A549 (cell line): ENCODE data around the gene ADAMTS12. TPM values are rescaled to one million over a fixed set of nuclear protein-coding genes. Genes with fewer than 3 reads are reported as not detected.

Source experiments
- ATAC-seq, 2 experiments: fragments of 200-7000 bp in 1 of 2; fragments of >200 bp in 1 of 2; cut with Nextera tagmentation in 1 of 2; cut with Tn5 transposase in 1 of 2; 3 replicates each; pipeline versions ENCODE4 v1.8.0 to v1.9.1; 2018 to 2020; ENCODE audit warnings: mild to moderate bottlenecking in 1 of 2, moderate library complexity in 1 of 2
- CTCF ChIA-PET: fragments of 300-600 bp; sonication (Branson Sonifier 250); formaldehyde crosslinking; extraction: SDS; loops from one replicate; lab custom pipeline; 2021; ENCODE audit warnings: antibody characterized with exemption, inconsistent platforms; lab: Yijun Ruan, JAX
- POLR2A ChIA-PET: fragments of 350-600 bp; formaldehyde crosslinking; extraction: SDS; loops from one replicate; lab custom pipeline; 2021; ENCODE audit warnings: antibody characterized with exemption, inconsistent platforms; lab: Yijun Ruan, JAX
- DNase-seq, 2 experiments: peaks; one replicate each; pipeline versions ENCODE4 v3.0.0 to v3.0.0-alpha.2; 2011 to 2016; ENCODE audit warnings: low read depth in 1 of 2, low spot score in 1 of 2
- FAIRE-seq: peaks from 2 replicates; lab custom pipeline; 2011; peaks lifted over from hg19 to GRCh38; lab: Jason Lieb, UNC
- H3K27ac ChIP-seq, 2 experiments: fragments of >200 bp; sonication (Bioruptor Twin); formaldehyde crosslinking; 3 replicates each; pipeline ENCODE4 v1.5.1; 2016 to 2017
- H3K4me1 ChIP-seq: fragments of >200 bp; sonication (Bioruptor Twin); formaldehyde crosslinking; 3 replicates; pipeline ENCODE4 v1.6.1; 2016
- H3K4me2 ChIP-seq: fragments of >200 bp; sonication (Bioruptor Twin); formaldehyde crosslinking; 3 replicates; pipeline ENCODE4 v1.6.1; 2016
- H3K4me3 ChIP-seq: fragments of >200 bp; sonication (Bioruptor Twin); formaldehyde crosslinking; 3 replicates; pipeline ENCODE4 v1.5.1; 2016
- H3K9me3 ChIP-seq: fragments of >200 bp; sonication (Bioruptor Twin); formaldehyde crosslinking; 3 replicates; pipeline ENCODE4 v1.6.1; 2016
- BCL3 ChIP-seq: fragments of >200 bp; sonication (Bioruptor Twin); formaldehyde crosslinking; IDR thresholded peaks from 3 replicates; pipeline ENCODE4 v1.6.1; 2016
- BHLHE40 ChIP-seq: IDR thresholded peaks from 2 replicates; pipeline ENCODE4 v1.6.1; 2012; ENCODE audit warnings: low read depth, low read length, inconsistent platforms
- CBX2 ChIP-seq: fragments of 200-600 bp; sonication (generic); IDR thresholded peaks from 2 replicates; pipeline ENCODE4 v1.6.1; 2016; ENCODE audit warnings: low read depth, mild to moderate bottlenecking, borderline replicate concordance
- CHD2 ChIP-seq: fragments of 150-350 bp; IDR thresholded peaks from 2 replicates; pipeline ENCODE4 v1.6.1; 2014; ENCODE audit warnings: low read length; ENCODE audit not compliant: partially characterized antibody
- CHD4 ChIP-seq: fragments of 200-600 bp; sonication (generic); IDR thresholded peaks from 2 replicates; pipeline ENCODE4 v1.6.1; 2016; ENCODE audit warnings: antibody characterized with exemption, mild to moderate bottlenecking, borderline replicate concordance
- ELK1 ChIP-seq: fragments of 150-350 bp; IDR thresholded peaks from 2 replicates; pipeline ENCODE4 v1.6.1; 2014; ENCODE audit warnings: low read depth, mild to moderate bottlenecking, low read length
- ESRRA ChIP-seq: fragments of 150-350 bp; IDR thresholded peaks from 2 replicates; pipeline ENCODE4 v1.6.1; 2014; ENCODE audit warnings: mild to moderate bottlenecking, low read length, borderline replicate concordance
- FOXS1 ChIP-seq: fragments of 250-450 bp; sonication (Bioruptor Pico); IDR thresholded peaks from 2 replicates; pipeline ENCODE4 v1.5.0; 2020; ENCODE audit warnings: mild to moderate bottlenecking, moderate library complexity
- HDAC2 ChIP-seq: fragments of 200-600 bp; sonication (generic); IDR thresholded peaks from 2 replicates; pipeline ENCODE4 v1.6.1; 2016
- HEYL ChIP-seq: fragments of 250-450 bp; sonication (Bioruptor Pico); IDR thresholded peaks from 2 replicates; pipeline ENCODE4 v1.8.0; 2021; ENCODE audit warnings: mild to moderate bottlenecking, moderate library complexity
- HOXA7 ChIP-seq: fragments of 250-450 bp; sonication (Bioruptor Pico); IDR thresholded peaks from 2 replicates; pipeline ENCODE4 v1.5.0; 2020; ENCODE audit warnings: mild to moderate bottlenecking, moderate library complexity
- JUN ChIP-seq, 2 experiments: fragments of >200 bp; sonication (Bioruptor Twin); formaldehyde crosslinking; IDR thresholded peaks; 2 replicates in 1 of 2; 3 replicates in 1 of 2; pipeline ENCODE4 v1.6.1; 2016 to 2017
- MAFK ChIP-seq: fragments of 450-650 bp; IDR thresholded peaks from 2 replicates; pipeline ENCODE4 v1.6.1; 2014; ENCODE audit not compliant: partially characterized antibody
- MAZ ChIP-seq: fragments of 150-350 bp; IDR thresholded peaks from 2 replicates; pipeline ENCODE4 v1.6.1; 2014; ENCODE audit warnings: antibody characterized with exemption, low read depth, low read length, borderline replicate concordance
- POLR2AphosphoS2 ChIP-seq: conservative IDR thresholded peaks from 2 replicates; pipeline ENCODE4 v1.6.1; 2012; ENCODE audit warnings: low read length, improper control_type of control experiment, inconsistent platforms
- RAD21 ChIP-seq, 2 experiments: fragments of >200 bp in 1 of 2; sonication (Bioruptor Twin) in 1 of 2; formaldehyde crosslinking in 1 of 2; IDR thresholded peaks in 1 of 2; conservative IDR thresholded peaks in 1 of 2; 2 replicates in 1 of 2; 3 replicates in 1 of 2; pipeline ENCODE4 v1.6.1; 2012 to 2018; ENCODE audit warnings: inconsistent platforms in 1 of 2
- RARB ChIP-seq: fragments of 250-450 bp; sonication (Bioruptor Pico); IDR thresholded peaks from 2 replicates; pipeline ENCODE4 v1.8.0; 2021; ENCODE audit warnings: mild to moderate bottlenecking, moderate library complexity
- RFX5 ChIP-seq: fragments of 450-650 bp; IDR thresholded peaks from 2 replicates; pipeline ENCODE4 v1.7.1; 2014; ENCODE audit warnings: antibody characterized with exemption, mild to moderate bottlenecking, moderate library complexity
- SMC3 ChIP-seq: fragments of >200 bp; sonication (Bioruptor Twin); formaldehyde crosslinking; IDR thresholded peaks from 3 replicates; pipeline ENCODE4 v1.6.1; 2018; ENCODE audit warnings: inconsistent platforms
- TFCP2L1 ChIP-seq: fragments of 250-450 bp; sonication (Bioruptor Pico); IDR thresholded peaks from 2 replicates; pipeline ENCODE4 v1.5.0; 2021; ENCODE audit warnings: mild to moderate bottlenecking
- TP53 ChIP-seq: fragments of 250-450 bp; sonication (Bioruptor Pico); IDR thresholded peaks from 2 replicates; pipeline ENCODE4 v1.5.0; 2021; ENCODE audit warnings: mild to moderate bottlenecking, moderate library complexity
- USF2 ChIP-seq: fragments of 450-650 bp; IDR thresholded peaks from 2 replicates; pipeline ENCODE4 v1.6.1; 2014; ENCODE audit warnings: antibody characterized with exemption
- ZC3H11A ChIP-seq: fragments of 450-650 bp; IDR thresholded peaks from 2 replicates; pipeline ENCODE4 v1.6.1; 2014; ENCODE audit warnings: antibody characterized with exemption, mild to moderate bottlenecking
- WGBS: methylation state at CpG from one replicate; pipeline ENCODE4 v1.1.6; 2017; ENCODE audit errors: missing lambda C conversion rate; 5-methylcytosine and 5-hydroxymethylcytosine counted together
- polyA plus RNA-seq, 4 experiments: library from polyadenylated mRNA; depleted of rRNA in 3 of 4; stranded (reverse); fragments of >200 nt; fragmentation: RNase III in 1 of 4; extraction: RNeasy Plus Mini Kit Qiagen cat#74134 plus additional on column Dnase treatment in 1 of 4; gene quantifications; 2 replicates in 3 of 4; 3 replicates in 1 of 4; pipeline ENCODE4 v1.2.3, GENCODE V29; 2011 to 2017
- TF ChIP-seq, protein P1 (sequence below): fragments of 250-450 bp; sonication (Bioruptor Pico); IDR thresholded peaks from 2 replicates; pipeline ENCODE4 v1.5.0; 2020; ENCODE audit warnings: low read depth, mild to moderate bottlenecking, moderate library complexity
- TF ChIP-seq, protein P2 (sequence below): fragments of >200 bp; sonication (Bioruptor Twin); formaldehyde crosslinking; IDR thresholded peaks from 3 replicates; pipeline ENCODE4 v1.5.1; 2016
- TF ChIP-seq, protein P3 (sequence below): IDR thresholded peaks from 2 replicates; pipeline ENCODE4 v1.6.1; 2012; ENCODE audit warnings: low read depth, borderline replicate concordance

The ADAMTS12 gene
- polyA plus RNA-seq, 2 of the 4 experiments (the other 2 are of a cell fraction), result 4.8 to 6.8 TPM

- TF ChIP-seq, protein P1, sequence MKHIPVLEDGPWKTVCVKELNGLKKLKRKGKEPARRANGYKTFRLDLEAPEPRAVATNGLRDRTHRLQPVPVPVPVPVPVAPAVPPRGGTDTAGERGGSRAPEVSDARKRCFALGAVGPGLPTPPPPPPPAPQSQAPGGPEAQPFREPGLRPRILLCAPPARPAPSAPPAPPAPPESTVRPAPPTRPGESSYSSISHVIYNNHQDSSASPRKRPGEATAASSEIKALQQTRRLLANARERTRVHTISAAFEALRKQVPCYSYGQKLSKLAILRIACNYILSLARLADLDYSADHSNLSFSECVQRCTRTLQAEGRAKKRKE (CRISPR knock-in tag), result no peak
- TF ChIP-seq POLR2AphosphoS2 (no peak), ZC3H11A (no peak), HOXA7 (CRISPR knock-in tag) (no peak), ELK1 (no peak), TP53 (CRISPR knock-in tag) (no peak), RARB (CRISPR knock-in tag) (no peak), BHLHE40 (no peak), RFX5 (no peak), CBX2 (no peak), SMC3 (no peak), FOXS1 (no peak), MAFK (no peak), CHD2 (no peak), RAD21 (conservative IDR thresholded peaks at IDR 0.05 in 1 of 2, IDR thresholded peaks at IDR 0.05 in 1 of 2) (no peak), HDAC2 (no peak), MAZ (no peak), USF2 (no peak), BCL3 (no peak)
- DNase-seq, result no peak
- ATAC-seq, result no peak
- H3K27ac ChIP-seq, result no peak overlapping the region
- CTCF ChIA-PET, result interaction anchor here (1.4 kb wide), 2 partner anchors 9 to 14 kb away, joined by 4 to 5 read pairs; no protein-coding TSS in a partner anchor
- no peak overlapping the region for H3K4me2 ChIP-seq
- H3K4me1 ChIP-seq, result no peaks in the 10 kb centered on the region
- POLR2A ChIA-PET, result no interaction called here
- H3K4me3 ChIP-seq, result no peak overlapping the region
- 63% methylated on average over 3 of the region's 3 CpGs for WGBS
- FAIRE-seq, result no peak
- no peaks in the 10 kb centered on the region for H3K9me3 ChIP-seq
Measured at GRCh38 chr5:33513462-33514185, 378.2 kb downstream of the ADAMTS12 start.

DNA sequence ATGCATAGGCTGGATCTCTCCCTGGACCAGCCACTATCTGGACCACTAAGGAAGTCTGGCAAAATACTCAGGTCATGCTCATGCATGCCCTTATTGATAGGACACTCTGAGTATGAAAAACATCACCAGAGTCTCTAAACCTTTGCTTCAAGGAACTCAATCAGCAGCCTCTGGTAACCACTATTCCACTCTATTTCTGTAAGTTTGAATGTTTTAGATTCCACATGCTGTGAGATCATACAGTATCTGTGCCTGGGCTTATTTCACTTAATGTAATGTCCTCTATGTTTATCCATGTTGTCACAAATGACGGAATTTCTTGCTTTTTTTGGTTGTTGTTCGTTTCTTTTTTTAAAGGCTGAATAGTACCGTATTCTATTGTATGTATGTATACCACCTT lies 382.8 kb downstream of the ADAMTS12 start:
- H3K9me3 ChIP-seq, result no peaks in the 10 kb centered on the region
- DNase-seq, result no peak
- 68% methylated on average over 3 of the region's 3 CpGs for WGBS
- no peak overlapping the region for H3K27ac ChIP-seq
- no peak for FAIRE-seq
- H3K4me1 ChIP-seq, result no peaks in the 10 kb centered on the region
- TF ChIP-seq SMC3 (no peak), ESRRA (no peak), TFCP2L1 (CRISPR knock-in tag) (no peak), USF2 (no peak), ELK1 (no peak), HEYL (no peak), RAD21 (conservative IDR thresholded peaks at IDR 0.05 in 1 of 2, IDR thresholded peaks at IDR 0.05 in 1 of 2) (no peak), JUN (IDR thresholded peaks at IDR 0.05) (no peak), CHD4 (no peak)
- TF ChIP-seq, protein P2, sequence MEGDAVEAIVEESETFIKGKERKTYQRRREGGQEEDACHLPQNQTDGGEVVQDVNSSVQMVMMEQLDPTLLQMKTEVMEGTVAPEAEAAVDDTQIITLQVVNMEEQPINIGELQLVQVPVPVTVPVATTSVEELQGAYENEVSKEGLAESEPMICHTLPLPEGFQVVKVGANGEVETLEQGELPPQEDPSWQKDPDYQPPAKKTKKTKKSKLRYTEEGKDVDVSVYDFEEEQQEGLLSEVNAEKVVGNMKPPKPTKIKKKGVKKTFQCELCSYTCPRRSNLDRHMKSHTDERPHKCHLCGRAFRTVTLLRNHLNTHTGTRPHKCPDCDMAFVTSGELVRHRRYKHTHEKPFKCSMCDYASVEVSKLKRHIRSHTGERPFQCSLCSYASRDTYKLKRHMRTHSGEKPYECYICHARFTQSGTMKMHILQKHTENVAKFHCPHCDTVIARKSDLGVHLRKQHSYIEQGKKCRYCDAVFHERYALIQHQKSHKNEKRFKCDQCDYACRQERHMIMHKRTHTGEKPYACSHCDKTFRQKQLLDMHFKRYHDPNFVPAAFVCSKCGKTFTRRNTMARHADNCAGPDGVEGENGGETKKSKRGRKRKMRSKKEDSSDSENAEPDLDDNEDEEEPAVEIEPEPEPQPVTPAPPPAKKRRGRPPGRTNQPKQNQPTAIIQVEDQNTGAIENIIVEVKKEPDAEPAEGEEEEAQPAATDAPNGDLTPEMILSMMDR, result no peak
- TF ChIP-seq, protein P3, sequence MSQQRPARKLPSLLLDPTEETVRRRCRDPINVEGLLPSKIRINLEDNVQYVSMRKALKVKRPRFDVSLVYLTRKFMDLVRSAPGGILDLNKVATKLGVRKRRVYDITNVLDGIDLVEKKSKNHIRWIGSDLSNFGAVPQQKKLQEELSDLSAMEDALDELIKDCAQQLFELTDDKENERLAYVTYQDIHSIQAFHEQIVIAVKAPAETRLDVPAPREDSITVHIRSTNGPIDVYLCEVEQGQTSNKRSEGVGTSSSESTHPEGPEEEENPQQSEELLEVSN, result no peak
- TF ChIP-seq, protein P1 (CRISPR knock-in tag), result no peak
- CTCF ChIA-PET, result no interaction called here
- no peak for ATAC-seq
- H3K4me3 ChIP-seq, result no peak overlapping the region
- POLR2A ChIA-PET, result no interaction called here
- no peak overlapping the region for H3K4me2 ChIP-seq
